Hematopoietic multipotent progenitor cell treated with erythropoietin and hydrocortisone succinate and interleukin-3 and kit ligand, for 4 days (in vitro differentiated cells): ENCODE results near the gene PRAMEF13.
"Not testable (repeated sequence)": the region's sequence is repeated elsewhere in the genome, so short reads cannot be mapped to it uniquely, and the experiment has no call there.

Source experiments
- DNase-seq: peaks from one replicate; pipeline ENCODE4 v3.0.0-alpha.2; 2015

PRAMEF13 gene

GRCh38 chr1:13155909-13156308 is 45.3 kb downstream of the PRAMEF13 start, which contains the start of gene PRAMEF26:
TSS of gene PRAMEF26 (minus strand) at chr1:13156009. CDS start at chr1:13153095, 2,914 bp downstream.
- DNase-seq = not testable (repeated sequence)
